HS-5 (cell line): ENCODE measurements around the gene MGAT1.
"Not testable (repeated sequence)": the region's sequence is repeated elsewhere in the genome, so short reads cannot be mapped to it uniquely, and the experiment has no call there.

ENCODE experiments used
- DNase-seq: peaks from one replicate; pipeline ENCODE4 v3.0.0-alpha.2; 2012; ENCODE audit warnings: low read depth

MGAT1 gene

DNA sequence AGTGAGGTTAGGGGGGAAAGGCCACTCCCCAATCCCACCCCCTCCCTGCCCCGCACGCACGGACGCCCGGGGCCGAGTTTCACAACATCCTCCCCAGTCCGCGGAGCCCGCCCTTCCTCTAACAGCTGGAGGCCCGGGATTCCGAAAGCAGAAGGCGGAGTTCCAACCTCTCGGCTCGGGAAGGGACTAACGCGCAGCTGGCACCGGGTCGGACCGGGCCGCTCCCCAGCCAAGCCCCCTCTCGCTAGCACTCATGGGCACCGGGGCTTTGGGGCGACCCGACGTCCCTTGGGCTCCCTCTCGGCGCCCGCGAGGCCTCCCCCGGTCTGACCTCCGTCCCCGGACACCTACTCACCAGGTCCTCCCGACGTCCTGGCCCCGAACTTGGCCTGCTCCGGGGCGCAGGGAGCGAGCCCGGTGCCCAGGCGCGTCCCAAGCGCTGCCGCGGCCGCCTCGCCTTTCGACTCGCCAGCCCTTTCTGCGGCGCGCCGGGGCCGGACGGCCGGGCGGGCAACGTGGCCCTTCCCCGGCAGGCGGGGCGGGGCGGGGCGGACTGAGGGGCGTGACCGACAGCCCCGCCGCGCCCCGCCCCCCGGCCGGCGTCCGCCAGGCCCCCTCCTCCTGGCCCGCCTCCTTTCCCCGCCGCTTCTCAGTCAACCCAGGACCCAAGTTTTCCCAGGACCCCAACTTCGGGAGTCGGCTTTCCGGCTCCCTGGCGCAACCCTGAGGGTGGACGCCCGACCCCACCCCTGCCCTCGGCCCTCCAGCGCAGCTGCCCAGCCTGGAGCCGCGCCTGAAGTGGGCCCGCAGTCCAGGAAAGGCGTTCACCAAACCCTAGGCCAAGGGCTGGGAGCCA is at the start of gene MGAT1:
Gene MGAT1, minus strand, starts transcription at position 482 of the 856 bp plus-strand sequence. CDS start 9,835 bp downstream, outside the sequence.
- DNase-seq, result peak; percentile 64

DNA sequence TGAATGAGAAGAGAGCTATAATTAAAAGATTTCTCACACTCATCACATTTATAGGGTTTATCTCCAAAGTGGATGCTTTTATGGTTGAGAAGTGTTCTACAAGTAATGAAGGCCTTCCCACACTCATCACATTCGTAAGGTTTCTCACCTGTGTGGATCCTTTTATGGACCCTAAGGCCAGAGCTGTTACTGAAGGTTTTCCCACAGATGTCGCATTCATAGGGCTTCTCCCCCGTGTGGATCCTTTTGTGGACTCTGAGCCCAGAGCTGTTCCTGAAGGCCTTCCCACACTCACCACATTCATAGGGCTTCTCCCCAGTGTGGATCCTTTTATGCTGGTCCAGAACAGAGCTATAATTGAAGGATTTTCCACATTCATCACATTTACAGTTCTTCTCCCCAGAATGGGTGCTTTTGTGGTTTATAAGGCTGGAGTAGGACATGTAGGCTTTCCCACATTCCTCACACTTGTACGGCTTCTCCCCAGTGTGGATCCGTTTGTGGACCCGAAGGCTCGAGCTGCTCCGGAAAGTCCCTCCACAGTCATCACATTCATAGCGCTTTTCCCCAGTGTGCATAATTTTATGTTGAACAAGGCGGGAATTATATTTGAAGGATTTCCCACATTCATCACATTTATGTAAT is 48.0 kb upstream of the MGAT1 start:
- no peak for DNase-seq

DNA sequence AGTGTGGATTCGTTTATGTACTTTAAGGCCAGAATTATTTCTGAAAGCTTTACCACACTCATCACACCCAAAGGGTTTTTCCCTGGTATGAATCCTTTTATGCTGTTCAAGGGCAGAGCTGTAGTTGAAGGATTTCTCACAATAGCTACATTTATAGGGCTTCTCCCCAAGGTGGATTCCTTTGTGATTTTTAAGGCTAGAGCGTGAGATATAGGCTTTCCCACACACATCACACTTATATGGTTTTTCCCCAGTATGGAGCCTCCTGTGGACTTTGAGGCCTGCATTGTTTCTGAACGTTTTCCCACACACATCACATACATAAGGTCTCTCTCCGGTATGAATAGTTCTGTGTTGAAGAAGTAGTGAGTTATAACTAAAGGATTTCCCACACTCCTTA is 47.2 kb upstream of the MGAT1 start:
- DNase-seq, result no peak

DNA sequence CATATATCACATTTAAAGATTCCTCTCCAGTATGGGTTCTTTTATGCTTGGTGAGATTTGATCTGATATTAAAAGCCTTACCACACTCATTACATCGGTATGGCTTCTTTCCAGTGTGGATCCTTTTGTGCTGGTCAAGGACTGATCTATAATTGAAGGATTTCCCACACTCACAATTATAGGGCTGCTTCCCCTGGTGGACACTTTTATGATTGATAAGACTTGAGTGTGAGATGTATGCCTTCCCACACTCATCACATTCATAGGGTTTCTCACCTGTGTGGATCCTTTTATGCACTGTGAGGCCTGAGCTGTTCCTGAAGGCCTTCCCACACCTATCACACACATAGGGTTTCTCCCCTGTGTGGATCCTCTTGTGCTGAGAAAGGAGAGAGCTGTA is 46.3 kb upstream of the MGAT1 start:
- DNase-seq, result no peak

DNA sequence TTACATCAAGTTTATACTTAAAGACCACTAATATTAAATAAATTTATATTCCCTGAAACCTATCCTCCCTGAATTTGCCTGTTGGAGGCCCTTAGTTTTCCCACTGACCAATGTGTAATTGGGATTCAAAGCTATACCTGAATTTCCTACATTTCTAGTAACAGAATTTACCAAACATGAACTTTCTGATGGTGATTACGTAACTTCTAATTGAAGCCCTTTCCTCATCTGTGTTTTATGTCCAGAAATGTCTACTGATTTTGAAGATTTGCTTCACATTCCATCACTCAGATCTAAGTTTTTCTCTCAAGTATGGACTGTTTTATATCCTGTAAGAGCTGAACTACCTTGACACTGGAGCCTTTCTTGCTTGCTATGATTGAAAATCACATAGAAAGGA is 45.7 kb upstream of the MGAT1 start:
- no peak for DNase-seq

DNA sequence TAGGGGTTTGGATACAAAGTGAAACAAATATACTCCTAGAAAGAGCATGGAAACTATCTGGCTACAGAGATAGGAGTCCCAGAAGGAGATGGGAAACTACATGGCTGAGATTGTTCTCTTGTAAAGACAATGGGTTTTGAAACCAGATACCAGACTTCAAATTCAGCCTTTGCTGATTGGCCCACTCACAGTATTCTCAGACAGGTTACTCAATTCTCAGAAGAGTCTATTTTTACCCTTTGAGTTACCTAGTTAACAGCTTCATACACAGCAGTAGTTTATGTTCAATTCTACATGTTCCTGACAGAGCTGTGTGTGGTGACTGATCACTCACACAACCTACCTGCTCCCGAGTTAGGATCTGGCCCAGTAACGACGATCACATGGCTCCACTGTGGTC is 44.4 kb upstream of the MGAT1 start:
- no peak for DNase-seq

DNA sequence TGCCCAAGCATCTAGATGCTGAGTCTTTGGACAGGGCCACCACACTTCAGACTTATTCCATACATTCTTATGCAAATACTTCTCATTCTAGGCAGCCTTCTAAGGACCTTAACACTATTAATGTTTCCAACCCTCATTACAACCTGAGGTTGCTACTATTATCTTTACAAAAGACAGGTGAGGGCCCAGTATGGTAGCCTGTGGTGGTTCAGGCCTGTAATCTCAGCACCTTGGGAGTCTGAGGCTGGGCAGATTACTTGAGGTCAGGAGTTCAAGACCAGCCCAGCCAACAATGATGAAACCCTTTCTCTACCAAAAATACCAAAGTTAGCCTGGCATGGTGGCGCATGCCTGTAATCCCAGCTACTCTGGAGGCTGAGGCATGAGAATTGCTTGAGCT is 42.3 kb upstream of the MGAT1 start:
- no peak for DNase-seq

DNA sequence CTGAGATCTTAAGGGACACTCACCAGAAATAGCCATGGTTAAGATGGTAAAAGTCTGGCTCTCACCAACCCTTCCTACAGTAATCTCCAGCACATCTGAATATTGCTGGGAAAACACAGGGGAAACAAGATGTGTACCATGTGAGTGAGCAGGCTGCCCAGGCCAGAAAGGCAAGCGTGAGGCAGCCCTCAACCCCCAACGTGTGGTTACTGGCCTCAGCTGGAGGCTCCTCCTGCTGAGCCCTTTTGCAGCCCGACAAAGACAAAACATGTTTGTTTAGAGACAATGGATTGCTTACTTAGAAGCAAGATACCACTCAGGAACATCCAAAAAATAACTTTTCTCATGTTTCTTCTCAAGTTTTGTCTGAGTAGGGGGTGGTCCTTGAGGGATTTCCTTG is 41.8 kb upstream of the MGAT1 start:
- no peak for DNase-seq

DNA sequence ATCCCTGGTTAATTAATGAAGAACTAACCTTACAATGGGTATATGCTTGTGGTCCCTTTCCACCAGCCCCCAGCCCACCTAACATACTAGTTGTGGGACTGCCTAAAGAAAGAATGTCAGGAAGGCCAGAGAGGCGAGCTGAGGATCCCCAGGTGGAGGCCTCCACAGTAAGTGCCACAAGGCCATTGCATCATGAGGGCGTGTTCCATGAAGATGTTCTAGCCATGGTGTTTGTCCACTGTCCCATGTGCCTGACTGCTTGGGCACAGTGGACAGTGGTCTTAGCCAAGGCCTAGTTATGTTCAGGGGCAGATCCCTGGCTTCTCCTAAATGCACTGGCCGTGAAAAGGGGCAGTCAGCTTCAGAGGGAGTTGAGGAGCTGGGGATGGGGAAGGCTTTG is 37.3 kb upstream of the MGAT1 start:
- no peak for DNase-seq

DNA sequence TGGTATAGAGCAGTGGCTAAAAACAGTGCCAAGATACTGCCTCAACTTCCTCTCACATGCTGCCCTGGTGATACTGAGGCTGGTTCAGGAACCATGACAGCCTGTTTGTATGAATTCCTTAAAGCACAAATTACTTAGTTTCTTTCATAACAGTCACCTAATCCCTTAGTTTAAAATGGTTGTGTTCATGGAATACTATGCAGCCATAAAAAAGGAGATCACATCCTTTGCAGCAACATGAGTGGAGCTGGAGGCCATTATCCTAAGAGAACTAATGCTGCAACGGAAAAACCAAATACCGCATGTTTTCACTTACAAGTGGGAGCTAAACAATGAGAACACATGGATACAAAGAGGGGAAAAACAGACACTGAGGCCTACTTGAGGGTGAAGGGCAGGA is 36.6 kb upstream of the MGAT1 start:
- no peak for DNase-seq

DNA sequence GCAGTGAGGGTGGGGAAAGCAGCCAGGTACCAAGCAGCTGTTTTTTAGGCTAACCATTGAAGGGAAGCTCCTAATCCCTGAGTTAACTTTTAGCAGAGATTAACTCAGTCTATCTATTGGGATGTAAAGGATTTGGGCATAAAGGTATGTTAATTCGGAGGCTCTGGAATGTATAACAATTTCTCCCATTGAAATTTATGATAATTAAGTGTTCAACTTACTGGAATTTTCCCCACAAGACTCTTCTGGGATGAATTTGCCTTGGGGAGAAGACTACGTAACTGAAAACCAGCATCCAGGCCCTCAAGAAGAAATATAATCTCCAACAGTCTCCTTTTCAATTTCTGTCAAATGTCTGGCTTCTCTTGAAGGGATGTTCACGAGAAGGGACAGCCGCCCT is 34.9 kb upstream of the MGAT1 start:
- no peak for DNase-seq

DNA sequence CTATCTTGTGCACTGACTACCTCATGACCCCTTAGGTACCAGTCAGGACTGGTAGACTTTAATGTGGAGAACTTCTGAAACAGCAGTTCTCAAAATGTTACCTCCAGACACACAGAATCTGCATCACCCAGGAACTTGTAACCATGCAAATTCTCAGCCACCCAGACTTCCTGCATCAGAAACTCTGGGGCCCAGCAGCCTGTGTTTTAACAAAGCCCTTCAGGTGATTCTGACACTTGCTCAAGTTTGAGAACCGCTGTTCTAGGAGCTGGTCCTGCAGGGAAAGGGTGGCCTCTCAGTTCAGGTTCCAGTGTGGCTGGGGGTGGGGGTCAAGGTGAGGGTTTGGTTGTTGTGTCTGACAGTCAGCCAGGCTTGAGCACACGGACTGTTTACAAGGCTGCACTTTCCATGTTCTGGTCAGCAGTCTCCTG is 30.0 kb upstream of the MGAT1 start:
- no peak for DNase-seq

DNA sequence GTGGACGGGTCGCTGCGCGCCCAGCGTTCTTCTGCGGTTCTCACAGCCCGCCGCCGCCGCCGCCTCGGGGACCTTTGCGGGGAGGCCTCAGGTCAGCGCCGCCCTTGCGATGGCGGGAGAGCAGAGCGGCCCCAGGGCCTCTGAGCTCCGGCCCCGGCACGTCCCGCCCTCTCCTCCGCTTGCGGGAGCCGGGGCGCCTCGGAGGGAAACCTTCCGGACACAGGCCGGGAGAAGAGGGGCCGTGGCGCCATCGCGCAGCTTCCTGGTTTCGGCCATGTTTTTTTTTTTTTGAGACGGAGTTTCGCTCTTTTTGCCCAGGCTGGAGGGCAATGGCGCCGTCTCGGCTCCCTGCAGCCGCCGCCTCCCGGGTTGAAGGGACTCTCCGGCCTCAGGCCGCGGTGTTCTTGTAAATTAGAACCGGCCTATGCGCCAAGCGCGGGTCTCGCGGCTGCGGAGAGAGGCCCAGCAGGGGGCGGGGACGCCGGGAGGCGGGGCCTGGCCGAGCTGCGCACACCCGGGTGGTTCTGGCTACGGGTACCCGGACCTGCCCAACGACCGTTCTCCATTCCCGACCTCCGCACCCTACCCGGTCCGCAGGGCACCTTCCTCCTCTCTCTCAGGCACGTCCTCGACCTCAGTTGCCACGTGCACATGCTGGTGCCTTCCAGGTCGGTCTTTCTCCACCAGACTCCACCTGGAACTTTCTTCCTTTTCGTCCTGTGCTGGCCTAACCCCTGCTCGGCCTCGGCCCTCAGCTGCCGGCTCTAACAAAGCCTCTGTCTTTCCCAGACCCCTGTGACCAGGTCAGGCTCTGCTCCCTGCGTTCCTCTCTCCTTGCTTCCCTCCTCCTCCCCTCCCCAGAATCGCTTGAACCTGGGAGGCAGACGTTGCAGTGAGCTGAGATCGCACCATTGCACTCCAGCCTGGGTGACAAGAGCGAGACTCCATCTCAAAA is 28.8 kb upstream of the MGAT1 start:
- DNase-seq, result peak; percentile 37

DNA sequence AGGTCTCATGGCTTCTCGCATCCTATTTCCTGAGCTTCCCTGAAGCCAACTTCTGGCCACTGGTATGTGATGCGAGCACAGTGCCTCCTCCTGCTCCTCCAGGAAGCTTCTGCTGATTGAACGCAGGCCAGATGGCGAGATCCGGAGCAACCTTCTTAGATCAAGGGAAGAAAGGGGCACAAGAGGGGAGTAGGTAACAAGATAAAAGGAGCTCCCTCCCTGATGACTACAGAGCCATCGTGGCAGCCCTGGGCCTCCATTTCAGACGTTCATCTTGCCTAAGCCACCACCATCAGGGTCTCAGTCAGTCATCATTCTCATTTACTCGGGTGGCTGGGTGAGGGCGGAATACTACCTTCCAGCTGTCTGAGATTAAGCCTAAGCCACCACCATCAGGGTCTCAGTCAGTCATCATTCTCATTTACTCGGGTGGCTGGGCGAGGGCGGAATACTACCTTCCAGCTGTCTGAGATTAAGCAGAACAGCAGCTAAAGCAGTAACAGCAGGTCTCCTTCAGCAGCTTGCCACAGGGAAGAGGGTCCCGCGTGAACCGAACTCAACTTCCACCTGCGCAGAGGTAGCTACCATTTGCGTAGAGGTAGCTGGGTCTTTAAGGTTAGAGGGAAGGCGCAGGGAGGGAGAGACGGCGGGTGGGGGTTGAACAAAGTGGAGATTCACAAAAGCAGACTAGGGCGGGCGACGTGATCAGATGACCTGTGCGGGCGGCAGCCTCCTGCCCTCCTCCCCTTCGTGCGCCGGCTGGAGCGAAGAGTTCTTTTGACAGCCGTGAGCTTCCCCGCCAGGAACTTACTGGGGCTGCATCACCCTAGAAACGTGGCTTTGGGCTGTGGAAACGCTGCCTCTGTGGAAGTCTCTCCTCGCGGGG is 27.9 kb upstream of the MGAT1 start:
- DNase-seq, result peak; percentile 15

DNA sequence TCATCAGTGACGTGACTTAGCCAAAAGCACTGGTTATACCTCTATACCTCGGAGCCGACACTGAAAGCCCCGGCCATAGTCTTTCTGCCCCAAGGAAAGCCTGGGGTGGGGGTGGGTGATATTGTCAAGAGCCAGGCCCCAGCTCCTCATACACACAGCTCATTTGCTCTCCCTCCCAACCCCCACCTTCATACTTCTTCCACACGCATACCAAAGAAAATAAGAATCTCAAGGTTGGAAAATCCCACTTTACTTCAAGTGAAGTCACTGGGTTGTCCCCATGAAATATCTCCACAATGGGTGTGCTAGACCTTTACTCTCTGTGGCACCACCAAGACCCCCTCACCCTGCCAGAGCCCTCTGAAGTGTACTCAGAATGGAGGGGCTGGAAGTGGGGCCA is 27.1 kb upstream of the MGAT1 start:
- DNase-seq, result no peak

DNA sequence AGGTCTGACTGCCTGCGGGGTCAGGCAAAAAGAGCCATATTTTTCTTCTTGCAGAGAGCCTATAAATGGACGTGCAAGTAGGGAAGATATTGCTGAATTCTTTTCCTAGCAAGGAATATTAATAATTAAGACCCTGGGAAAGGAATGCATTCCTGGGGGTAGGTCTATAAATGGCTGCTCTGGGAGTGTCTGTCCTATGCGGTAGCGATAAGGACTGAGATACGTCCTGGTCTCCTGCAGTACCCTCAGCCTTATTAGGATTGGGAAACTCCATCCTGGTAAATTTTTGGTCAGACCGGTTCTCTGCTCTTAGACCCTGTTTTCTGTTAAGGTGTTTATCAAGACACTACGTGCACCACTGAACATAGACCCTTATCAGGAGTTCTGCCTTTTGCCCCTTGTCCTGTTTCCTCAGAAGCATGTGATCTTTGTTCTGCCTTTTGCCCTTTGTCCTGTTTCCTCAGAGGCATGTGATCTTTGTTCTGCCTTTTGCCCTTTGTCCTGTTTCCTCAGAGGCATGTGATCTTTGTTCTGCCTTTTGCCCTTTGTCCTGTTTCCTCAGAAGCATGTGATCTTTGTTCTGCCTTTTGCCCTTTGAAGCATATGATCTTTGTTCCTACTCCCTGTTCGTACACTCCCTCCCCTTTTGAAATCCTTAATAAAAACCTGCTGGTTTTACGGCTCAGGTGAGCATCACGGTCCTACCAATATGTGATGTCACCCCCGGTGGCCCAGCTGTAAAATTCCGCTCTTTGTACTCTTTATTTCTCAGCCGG is 26.3 kb upstream of the MGAT1 start:
- DNase-seq, result not testable (repeated sequence)

DNA sequence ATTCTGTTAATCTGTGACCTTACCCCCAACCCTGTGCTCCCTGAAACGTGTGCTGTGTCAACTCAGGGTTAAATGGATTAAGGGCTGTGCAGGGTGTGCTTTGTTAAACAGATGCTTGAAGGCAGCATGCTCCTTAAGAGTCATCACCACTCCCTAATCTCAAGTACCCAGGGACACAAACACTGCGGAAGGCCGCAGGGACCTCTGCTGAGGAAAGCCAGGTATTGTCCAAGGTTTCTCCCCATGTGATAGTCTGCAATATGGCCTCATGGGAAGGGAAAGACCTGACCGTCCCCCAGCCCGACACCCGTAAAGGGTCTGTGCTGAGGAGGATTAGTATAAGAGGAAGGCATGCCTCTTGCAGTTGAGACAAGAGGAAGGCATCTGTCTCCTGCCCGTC is 24.8 kb upstream of the MGAT1 start:
- not testable (repeated sequence) for DNase-seq

DNA sequence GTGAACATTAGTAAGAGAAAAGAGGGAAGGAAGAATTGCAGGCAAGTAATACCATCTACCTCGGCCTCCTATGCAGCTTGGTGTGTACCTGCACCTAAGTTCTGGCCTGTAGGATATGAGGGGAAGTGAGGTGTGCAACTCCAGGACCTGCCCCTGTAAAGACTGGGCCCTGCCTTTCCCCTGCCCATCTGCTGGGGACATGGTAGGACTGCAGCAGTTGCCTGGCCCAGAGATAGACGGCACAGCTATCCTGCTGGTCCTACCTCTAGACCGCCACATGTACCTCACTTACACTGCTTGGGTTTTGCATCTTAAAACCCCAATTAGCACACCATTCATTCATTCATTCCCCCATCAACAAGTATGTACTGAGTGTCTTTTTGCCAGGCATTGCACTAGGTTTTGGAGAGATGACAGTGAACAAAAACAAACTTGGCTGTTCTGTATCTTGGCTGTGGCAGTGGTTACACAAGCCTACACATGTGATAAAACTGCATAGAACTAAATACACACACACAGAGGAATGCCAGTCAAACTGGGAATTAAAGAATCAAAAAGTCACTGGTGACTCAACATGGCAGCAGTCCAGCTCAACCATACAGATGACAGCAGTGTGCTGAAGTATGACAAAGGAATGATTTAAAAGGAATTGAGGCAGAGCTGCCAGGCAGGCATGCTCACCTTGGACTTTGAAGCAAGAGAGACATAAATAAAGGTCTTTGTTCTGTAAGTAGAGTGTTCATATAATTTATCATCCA is 23.3 kb upstream of the MGAT1 start:
- DNase-seq, result peak; percentile 61

DNA sequence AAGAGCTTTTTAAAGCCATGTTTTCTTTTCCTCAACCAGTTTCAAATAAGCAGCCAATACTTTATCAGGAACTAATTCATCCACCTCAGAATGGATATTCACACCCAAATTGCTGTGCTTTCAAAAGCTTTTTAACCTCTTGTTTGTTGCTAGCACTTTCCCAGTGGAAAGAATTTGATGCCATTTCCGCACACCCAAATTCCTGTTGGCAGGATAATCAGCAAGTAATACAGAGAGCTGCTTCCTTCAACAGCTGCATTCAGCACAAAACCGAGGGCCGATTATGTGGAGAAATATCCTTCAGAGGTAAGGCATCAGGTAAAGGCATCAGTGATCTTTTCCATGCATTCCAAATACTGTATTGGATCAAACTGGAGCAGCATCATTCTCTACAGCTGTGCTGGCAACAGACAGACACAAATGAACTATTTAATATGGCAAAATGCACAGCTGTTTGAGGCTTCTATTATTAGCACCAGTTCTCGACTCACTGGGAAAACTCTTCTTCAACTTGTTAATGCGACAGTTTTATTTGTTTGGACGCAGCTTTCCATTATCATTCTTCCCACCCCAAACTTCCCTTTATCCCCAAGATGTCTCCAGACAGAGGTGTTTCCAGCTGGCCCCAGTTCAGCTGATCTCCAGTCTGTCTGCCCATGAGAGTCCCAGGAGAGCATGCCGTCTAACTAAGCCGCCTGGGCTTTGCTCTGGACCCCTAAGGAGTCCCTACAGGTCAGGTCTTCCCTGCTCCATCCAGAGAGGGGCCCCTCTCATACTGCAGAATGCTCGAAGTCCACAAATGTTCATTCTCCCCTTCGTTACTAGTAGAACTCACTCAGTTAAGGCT is 22.2 kb upstream of the MGAT1 start:
- no peak for DNase-seq
